Panc1 (cell line): ENCODE data around the gene CDKAL1. TPM values are rescaled to one million over a fixed set of nuclear protein-coding genes. Genes with fewer than 3 reads are reported as not detected.

Experiments
- ATAC-seq: fragments of 200-7000 bp; cut with Tn5 transposase; 2 replicates; pipeline ENCODE4 v1.9.1; 2020; ENCODE audit warnings: mild to moderate bottlenecking, moderate library complexity
- BruUV-seq: library from RNA; stranded (reverse); fragments of 400-500 nt; replicated peaks from 2 replicates; lab custom pipeline; 2021; lab: Mats Ljungman, UMichigan
- CTCF ChIA-PET: fragments of 300-600 bp; sonication (Branson Sonifier 250); formaldehyde crosslinking; loops from one replicate; lab custom pipeline; 2022; ENCODE audit warnings: antibody characterized with exemption; lab: Charles Lee
- POLR2A ChIA-PET: fragments of 300-600 bp; sonication (Branson Sonifier 250); formaldehyde crosslinking; loops from one replicate; lab custom pipeline; 2022; ENCODE audit warnings: antibody characterized with exemption; lab: Charles Lee
- DNase-seq: peaks from one replicate; pipeline ENCODE4 v3.0.0-alpha.2; 2010; ENCODE audit warnings: low read depth, low spot score
- H3K27ac ChIP-seq: 2 replicates; pipeline ENCODE4 v1.5.1; 2011; ENCODE audit warnings: mild to moderate bottlenecking, low read length, inconsistent platforms
- H3K27me3 ChIP-seq: fragments of 200-500 bp; sonication (Bioruptor generic); 2 replicates; pipeline ENCODE4 v1.6.0; 2014; ENCODE audit warnings: low read length, inconsistent platforms; ENCODE audit not compliant: control insufficient read depth, insufficient read depth
- H3K36me3 ChIP-seq: fragments of 200-500 bp; sonication (Bioruptor generic); 2 replicates; pipeline ENCODE4 v1.5.1; 2014; ENCODE audit warnings: inconsistent platforms, mild to moderate bottlenecking, low read length, moderate library complexity; ENCODE audit not compliant: control insufficient read depth, insufficient read depth
- H3K4me1 ChIP-seq: 2 replicates; pipeline ENCODE4 v1.5.1; 2011; ENCODE audit warnings: inconsistent platforms, mild to moderate bottlenecking, low read length, moderate library complexity; ENCODE audit not compliant: control insufficient read depth, insufficient read depth
- H3K4me3 ChIP-seq, 2 experiments: 2 replicates each; pipeline ENCODE4 v1.5.1; 2011 to 2012; ENCODE audit warnings: low read depth in 2 of 2, low read length in 2 of 2, mild to moderate bottlenecking in 2 of 2, inconsistent platforms in 1 of 2, moderate library complexity in 1 of 2
- H3K9me3 ChIP-seq: fragments of 200-500 bp; sonication (Bioruptor generic); 2 replicates; pipeline ENCODE4 v1.5.1; 2014; ENCODE audit warnings: low read depth, mild to moderate bottlenecking, inconsistent platforms, low read length, moderate library complexity; ENCODE audit not compliant: control insufficient read depth, insufficient read depth
- CTCF ChIP-seq: fragments of 450-650 bp; IDR thresholded peaks from 2 replicates; pipeline ENCODE4 v1.5.1; 2017; ENCODE audit warnings: mild to moderate bottlenecking
- POLR2AphosphoS5 ChIP-seq: IDR thresholded peaks from 2 replicates; pipeline ENCODE4 v1.6.1; 2012; ENCODE audit warnings: mild to moderate bottlenecking, low read depth, low read length, moderate library complexity
- REST ChIP-seq, 2 experiments: IDR thresholded peaks; 2 replicates each; pipeline ENCODE4 v1.6.1; 2011 to 2012; ENCODE audit warnings: low read depth in 2 of 2, control low read depth in 1 of 2, low read length in 1 of 2, mild to moderate bottlenecking in 1 of 2, moderate library complexity in 1 of 2; ENCODE audit not compliant: insufficient read depth in 1 of 2
- SIN3A ChIP-seq: IDR thresholded peaks from 2 replicates; pipeline ENCODE4 v1.6.1; 2012; ENCODE audit warnings: low read depth, mild to moderate bottlenecking, low read length, moderate library complexity, borderline replicate concordance; ENCODE audit not compliant: insufficient read depth
- TCF7L2 ChIP-seq: IDR thresholded peaks from 2 replicates; pipeline ENCODE4 v1.6.1; 2011; ENCODE audit warnings: mild to moderate bottlenecking, low read depth, low read length, inconsistent platforms
- in situ Hi-C: cut with HindIII; loops from 2 replicates; pipeline ENCODE4 v1.10.0; 2016; ENCODE audit warnings: low sequenced_read_pairs, low pct_unique_long_range_greater_than_20kb
- intact Hi-C: fragments of 100-400 bp; cut with micrococcal nuclease; formaldehyde crosslinking; loops from one replicate; pipeline ENCODE4 v1.10.0; 2022; ENCODE audit not compliant: unreplicated experiment
- total RNA-seq: library from RNA; stranded (reverse); gene quantifications from one replicate; pipeline ENCODE4 v1.2.1, GENCODE V29; 2021; ENCODE audit not compliant: unreplicated experiment

The CDKAL1 gene
- total RNA-seq, 1 experiment from 2014 or later: 14.5 TPM

- H3K4me1 ChIP-seq: no peaks in the 10 kb centered on the region
- H3K36me3 ChIP-seq: no peaks in the 10 kb centered on the region
- no peak overlapping the region for H3K4me3 ChIP-seq
- H3K27me3 ChIP-seq: no peaks in the 10 kb centered on the region
- CTCF ChIA-PET: no interaction called here
- intact Hi-C loops: no loop called here
- no peak overlapping the region for H3K27ac ChIP-seq
- no TSS peak for BruUV-seq
- ATAC-seq (no peak), DNase-seq (no peak)
- in situ Hi-C loops: no loop called here
- POLR2A ChIA-PET: no interaction called here
- H3K9me3 ChIP-seq: no peaks in the 10 kb centered on the region
- TF ChIP-seq POLR2AphosphoS5 (no peak), TCF7L2 (no peak), REST (IDR thresholded peaks at IDR 0.05; ENCODE audit: insufficient read depth in 1 of 2, low read depth in 2 of 2, low read length in 1 of 2) (no peak), SIN3A (no peak), CTCF (no peak)
Observed at GRCh38 chr6:20965276-20965675, 431.0 kb downstream of the CDKAL1 start.

GRCh38 chr6:20965915-20966314 lies 431.7 kb downstream of the CDKAL1 start:
- TF ChIP-seq TCF7L2 (no peak), POLR2AphosphoS5 (no peak), REST (IDR thresholded peaks at IDR 0.05; ENCODE audit: insufficient read depth in 1 of 2, low read depth in 2 of 2, low read length in 1 of 2) (no peak), CTCF (no peak), SIN3A (no peak)
- Histone ChIP-seq H3K27me3 (no peaks in the 10 kb centered on the region), H3K27ac (no peak overlapping the region), H3K4me1 (no peaks in the 10 kb centered on the region), H3K36me3 (no peaks in the 10 kb centered on the region), H3K9me3 (no peaks in the 10 kb centered on the region), H3K4me3 (no peak overlapping the region)
- ChIA-PET POLR2A (no interaction called here), CTCF (no interaction called here)
- no TSS peak for BruUV-seq
- in situ Hi-C loops (no loop called here), intact Hi-C loops (no loop called here)
- ATAC-seq (no peak), DNase-seq (no peak)
